Measurements from ENCODE around the gene SLC6A6.

DNA sequence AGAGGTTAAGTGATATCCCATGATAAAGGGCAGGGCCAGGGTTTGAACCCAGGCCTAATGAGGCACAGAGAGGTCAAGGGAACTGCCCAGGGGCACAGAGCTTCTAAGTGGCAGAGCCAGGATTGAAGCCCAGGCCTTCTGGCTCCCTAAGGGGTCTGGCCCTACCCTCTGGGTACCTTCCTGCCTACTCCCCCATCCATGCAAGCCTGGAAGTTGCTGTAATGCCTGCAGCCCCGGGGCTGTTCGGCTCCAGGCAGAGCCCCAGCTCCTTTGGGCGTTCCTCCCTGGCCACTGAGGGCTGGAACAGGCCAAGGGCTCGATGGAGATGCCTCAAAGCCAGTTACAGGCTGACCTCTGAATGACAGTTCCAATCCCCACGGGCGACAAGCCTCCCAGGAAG is 133.2 kb downstream of the SLC6A6 start:
- TF ChIP-seq, protein P1, sequence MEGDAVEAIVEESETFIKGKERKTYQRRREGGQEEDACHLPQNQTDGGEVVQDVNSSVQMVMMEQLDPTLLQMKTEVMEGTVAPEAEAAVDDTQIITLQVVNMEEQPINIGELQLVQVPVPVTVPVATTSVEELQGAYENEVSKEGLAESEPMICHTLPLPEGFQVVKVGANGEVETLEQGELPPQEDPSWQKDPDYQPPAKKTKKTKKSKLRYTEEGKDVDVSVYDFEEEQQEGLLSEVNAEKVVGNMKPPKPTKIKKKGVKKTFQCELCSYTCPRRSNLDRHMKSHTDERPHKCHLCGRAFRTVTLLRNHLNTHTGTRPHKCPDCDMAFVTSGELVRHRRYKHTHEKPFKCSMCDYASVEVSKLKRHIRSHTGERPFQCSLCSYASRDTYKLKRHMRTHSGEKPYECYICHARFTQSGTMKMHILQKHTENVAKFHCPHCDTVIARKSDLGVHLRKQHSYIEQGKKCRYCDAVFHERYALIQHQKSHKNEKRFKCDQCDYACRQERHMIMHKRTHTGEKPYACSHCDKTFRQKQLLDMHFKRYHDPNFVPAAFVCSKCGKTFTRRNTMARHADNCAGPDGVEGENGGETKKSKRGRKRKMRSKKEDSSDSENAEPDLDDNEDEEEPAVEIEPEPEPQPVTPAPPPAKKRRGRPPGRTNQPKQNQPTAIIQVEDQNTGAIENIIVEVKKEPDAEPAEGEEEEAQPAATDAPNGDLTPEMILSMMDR (optimal IDR thresholded peaks at IDR 0.05 in 1 of 3, IDR thresholded peaks at IDR 0.05 in 1 of 3, conservative IDR thresholded peaks at IDR 0.05 in 1 of 3; ENCODE audit: extremely low read depth in 1 of 3, insufficient read depth in 2 of 3, low read length in 3 of 3) = no peak
- TF ChIP-seq EZH2 (IDR thresholded peaks at IDR 0.05; ENCODE audit: low read length) = no peak
